ENCODE results near the gene SHISA6.

SHISA6 gene

DNA sequence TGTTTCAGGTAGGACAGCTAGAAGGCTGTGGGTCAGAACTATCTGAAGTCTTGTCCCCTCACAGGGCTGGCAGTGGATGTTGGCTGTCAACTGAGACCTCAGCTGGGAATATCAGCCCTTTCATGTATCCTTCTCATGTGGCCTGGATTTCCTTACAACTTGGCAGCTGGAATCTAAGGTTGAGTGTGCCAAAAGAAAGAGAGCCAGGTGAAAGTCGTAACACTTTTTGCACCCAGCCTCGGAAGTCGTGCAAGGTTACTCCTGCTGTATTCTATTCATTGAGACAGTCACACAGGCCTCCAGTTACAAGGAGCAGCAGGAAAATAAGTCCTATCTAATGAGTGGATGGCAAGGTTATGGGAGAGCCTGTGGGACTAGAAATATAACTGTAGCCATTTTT, 304.7 kb downstream of the SHISA6 start:
- no peak for DNase-seq

DNA sequence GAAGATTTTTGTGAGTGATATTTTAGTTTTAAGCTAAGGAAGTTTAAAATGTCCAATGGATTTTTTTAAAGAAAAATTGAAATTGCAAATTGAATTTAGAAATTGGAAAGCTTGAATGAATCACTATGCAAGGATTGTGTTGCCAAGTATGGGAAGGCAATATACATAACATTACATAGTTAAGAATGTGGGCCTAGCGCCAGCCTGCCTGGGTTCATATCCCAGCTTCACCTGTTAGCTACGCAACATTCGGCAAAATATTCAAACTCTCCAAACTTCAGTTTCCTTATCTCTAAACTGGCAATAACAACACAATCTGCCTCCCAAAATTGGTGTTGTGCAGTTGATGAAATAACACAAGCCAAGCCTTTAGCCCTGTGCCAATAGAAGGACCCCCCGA, 306.8 kb downstream of the SHISA6 start:
- DNase-seq: no peak

DNA sequence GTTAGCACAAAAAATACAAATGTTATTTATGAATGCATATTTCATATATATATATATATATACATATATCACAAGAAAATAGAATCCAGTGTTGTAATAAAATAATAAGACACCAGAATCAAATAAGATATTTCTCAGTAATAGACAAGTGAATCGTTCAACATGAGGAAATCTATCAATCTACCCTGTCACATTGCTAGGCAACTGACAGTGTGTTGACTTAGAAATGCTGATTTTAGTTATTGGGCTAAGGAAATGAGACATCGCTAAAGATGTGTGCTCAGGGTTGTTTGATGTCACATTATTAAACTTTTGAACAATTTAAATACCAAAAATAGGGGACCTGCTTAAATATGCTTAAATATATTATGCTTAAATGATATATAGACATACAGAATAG, 307.4 kb downstream of the SHISA6 start:
- no peak for DNase-seq

DNA sequence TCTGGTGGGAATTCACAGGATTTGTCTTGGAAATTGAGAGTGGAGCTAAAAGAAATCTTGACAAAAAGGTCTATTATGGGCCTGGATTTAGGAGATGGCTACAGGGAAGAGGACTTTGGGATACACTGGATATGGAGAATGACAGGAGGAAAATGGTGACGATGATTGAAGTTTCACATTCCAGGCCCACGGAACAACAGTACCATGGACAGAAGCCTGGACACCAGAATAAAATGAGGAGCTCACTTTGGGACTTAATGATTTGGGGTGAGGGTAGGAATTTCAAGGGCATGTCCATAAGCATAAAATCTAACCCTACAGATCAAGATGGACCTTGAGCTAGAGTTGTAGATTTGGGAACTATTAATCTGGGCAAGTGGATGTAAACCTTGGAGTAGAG, 309.4 kb downstream of the SHISA6 start:
- no peak for DNase-seq

DNA sequence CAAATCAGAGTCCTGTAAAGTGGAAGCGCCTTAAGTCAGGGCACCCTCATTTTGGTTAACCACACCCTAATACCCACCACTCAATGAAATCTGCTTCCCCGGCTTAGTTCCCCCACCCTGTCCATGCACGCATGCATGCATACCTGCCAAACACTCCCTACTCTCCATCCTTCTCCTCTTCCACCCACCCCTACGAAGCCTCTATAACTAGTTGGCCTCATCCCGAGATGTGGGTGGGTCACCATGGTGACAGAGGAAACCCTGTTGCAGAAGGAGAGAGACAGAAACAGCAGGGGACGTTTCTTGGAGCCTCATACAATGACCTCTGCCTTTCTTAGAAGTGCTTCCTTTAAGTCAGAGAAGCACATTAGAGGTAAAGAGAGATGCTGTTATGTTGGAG, 310.4 kb downstream of the SHISA6 start:
- DNase-seq: no peak

DNA sequence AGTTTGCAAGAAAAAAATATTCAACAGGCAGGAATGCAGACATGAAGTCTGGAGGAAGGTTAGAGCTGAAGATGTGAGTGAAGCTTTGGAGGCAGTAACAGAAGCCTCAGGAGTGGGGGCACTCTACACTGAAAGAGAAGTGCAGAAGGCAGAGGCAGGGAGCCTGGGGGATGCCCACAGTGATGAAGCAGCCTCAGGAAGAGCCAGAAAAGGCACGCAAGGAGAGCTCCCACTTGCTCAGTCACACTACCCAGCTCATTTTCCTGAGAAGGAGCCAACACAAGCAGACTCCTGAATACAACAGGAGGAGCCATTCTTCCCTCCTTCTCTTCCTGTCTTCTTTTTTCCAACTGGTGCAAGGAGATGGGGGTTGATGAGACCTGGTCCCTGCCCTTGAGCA, 312.1 kb downstream of the SHISA6 start:
- no peak for DNase-seq

DNA sequence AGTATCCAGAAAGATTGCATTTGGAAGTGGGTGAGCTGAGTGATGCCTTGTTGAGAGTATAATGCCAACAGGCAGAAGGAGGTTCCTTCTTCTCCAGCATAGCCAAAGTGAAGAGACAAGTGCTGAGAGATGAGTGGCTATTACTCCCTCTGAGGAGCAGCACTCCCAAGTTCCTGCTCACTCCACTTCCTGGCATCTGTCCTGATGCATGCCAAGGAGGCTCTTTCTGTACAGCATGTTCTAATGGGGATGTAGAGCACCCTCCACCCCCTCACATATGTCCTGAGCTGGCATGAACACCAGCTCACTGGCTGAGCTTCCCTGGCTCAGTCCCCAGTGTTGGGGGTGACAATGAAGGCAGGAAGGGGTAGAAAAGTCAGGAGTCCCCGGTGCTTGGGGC, 313.0 kb downstream of the SHISA6 start:
- DNase-seq: no peak

DNA sequence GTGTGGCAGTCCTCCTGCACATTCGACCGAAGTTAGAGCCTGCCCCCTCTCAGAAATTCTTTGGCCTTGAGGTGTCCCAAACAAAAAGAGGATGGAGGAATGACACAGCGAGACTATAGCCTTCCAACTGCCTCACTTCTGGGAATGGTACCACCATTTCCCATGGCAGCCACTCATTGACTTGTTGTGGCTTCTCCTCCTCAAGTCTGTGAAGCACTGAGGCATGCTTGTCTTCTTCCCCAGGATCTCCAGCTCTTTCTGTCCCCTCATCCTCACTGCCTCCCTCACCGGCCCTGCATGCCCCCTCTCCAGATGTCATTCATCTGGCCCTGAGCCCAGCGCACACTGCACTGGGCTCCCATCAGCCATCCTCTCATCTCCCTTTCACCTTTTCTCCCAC, 313.5 kb downstream of the SHISA6 start:
- DNase-seq: no peak

DNA sequence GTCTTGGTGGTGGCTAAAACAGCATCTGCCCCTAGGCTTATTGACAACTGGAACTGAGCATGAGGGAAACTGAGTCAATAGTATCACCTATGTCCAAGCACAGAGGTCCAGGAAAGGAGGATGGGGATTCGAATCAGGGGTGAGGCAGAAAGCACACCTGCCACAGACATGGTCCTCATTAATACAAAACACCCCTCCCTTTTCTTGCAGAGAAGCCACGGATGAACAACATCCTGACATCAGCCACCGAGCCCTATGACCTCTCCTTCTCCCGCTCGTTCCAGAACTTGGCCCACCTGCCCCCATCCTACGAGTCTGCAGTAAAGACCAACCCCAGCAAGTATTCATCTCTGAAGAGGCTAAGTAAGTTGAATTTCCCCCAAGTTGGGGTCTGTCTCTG, 314.5 kb downstream of the SHISA6 start:
- DNase-seq: no peak

DNA sequence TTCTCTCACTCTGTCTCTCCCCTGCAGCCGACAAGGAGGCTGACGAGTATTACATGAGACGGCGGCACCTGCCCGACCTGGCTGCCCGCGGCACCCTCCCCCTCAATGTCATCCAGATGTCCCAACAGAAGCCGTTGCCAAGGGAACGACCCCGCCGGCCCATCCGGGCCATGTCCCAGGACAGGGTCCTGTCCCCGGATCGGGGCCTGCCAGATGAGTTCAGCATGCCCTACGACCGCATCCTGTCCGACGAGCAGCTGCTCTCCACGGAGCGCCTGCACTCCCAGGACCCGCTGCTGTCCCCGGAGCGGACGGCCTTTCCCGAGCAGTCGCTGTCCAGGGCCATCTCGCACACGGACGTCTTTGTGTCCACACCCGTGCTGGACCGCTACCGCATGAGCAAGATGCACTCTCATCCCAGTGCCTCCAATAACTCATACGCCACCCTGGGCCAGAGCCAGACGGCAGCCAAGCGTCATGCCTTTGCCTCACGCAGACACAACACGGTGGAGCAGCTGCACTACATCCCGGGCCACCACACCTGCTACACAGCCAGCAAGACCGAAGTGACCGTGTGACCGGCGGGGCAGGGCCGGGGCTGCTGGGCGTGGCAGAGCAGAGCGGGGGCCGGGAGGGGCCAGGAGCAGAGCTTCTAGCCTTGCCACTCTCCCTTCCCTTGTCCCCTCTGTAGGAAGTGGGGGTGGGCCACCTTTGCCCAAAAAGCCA, 316.9 kb downstream of the SHISA6 start:
- no peak for DNase-seq

DNA sequence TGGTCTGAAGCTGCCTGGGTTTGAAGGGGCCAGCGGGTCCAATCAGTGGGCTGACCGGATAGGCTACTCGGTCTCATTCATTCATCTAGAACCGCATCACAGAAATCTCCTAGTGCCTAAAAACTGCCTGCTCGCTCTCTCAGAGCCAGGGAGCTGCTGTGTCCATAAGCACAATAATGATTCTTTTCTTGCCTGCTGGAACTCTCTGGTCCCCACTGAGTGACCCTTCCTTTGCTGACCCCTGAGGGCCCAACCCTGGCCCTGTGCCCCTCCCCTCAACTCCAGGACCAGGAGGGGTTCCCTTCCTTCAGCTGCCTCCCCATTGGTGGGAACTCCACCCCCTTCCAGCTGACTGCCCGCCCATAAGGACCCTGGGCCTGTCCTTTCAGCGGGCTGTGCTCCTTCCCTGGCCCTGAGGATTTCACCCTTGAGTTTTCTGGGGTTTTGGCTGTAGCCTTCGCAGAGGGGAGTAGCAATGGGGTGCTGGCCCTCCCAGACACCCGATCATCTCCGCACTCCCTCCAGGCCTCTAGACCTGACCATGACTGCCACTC, 317.7 kb downstream of the SHISA6 start:
- DNase-seq: no peak

DNA sequence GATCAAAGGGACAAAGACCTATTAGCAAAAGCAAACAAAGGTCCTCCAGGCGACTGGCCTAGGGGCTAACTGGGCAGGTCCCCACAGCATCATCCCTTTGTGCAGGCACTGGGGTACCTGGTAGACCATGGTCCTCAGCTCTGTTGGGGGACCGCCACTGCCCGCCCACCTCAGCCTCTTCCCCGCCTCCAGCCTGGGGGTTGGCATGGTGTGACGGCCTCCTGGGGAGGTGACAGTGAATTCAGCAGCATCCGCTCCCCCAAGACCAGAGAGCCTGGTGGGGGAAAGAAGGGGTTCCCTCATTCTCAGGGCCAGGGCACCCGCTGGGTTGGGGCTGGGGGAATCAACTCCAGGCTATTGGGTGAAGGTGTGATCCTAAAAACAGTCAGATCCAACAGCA, 318.6 kb downstream of the SHISA6 start:
- DNase-seq: no peak

DNA sequence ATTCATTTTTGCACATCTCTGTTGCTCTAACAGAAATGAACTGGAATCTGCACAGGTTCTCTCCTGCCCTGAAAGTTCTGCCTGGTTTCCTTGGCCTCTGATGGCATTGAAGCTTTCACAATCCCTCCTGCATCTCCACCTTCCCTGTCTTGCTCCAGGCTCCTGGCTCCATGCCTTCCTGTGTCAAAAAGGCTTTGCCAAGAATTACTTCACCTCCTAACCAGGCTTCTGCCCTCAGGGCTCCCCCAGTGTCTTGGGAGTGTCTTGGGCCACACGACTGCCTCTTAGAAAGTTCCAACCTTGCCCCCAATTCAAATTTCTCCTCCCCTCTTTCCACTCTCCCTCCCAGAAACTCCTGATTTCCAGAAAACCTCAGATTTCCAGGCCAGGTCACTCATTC, 320.3 kb downstream of the SHISA6 start:
- DNase-seq: no peak

DNA sequence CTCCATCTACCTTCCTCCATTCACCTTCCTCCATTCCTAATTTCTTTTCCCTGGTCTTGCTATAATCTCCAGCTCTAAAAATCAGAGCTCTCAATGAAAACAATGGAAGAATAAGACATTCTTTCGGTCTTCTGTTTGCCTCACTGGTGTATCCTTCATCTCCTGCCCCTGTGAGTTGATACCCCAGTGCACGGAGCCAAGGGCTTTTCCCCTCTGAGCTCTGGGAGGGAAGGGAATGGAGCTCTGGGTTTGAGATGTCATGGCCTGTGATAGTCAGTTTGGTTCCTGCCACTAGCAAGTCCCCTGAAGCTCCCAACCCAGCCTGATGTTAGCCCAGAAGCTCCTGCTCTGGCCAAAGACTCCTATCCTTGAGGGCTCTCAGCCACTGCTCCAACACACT, 320.7 kb downstream of the SHISA6 start:
- no peak for DNase-seq

DNA sequence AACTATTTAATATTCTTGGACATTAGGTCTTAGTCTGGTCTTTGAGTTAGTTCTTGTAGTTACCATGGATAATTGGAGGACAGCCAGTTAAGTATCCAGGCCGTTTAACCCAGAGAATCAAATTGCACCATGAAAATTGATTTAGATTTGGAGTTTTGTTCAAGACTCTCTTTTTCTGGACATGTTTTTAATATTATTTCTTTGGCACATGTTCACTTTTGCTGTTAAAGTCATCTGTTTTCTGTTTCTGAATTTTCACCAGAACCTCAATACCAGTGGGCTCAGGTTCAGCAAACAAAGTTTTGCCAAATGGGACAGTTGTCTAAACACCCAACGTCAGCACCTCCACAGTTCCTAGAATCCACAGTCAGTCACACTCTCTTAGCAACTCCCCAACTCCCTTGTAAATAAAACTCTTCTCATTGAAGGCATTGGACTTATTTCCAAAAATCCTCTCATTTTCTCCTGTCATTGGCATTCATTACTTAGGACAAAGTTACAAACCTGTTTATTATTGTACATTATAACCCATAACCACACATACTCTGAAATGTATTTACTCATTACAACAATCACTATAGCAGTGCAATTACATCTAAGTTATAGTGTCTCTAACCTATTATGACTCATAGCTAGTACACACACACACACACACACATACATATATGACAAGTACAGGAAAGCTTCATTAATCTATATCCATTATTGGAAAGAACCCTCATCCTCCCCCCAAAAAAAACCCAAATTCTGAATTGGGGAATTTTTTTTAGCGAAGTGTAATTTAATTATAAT, 323.8 kb downstream of the SHISA6 start:
- DNase-seq: no peak

DNA sequence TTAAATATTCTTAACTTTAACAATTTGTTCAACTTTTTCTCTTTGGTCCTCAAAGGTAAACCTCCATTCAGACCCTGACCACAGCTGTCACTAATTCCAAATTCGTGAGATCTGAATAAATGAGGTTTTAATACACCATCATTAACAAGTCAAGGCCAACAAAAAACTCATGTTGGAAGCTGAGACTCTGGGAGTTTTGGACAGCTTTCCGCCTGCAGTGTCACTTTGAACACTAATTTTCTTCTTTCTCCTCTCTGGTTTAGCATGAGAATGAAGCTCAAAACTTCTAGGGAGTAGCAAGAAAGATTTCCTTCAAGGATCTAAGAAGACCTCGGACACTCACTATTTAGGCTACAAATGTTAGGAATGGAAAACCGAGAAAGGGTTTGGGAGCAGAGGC, 324.6 kb downstream of the SHISA6 start:
- DNase-seq: no peak

DNA sequence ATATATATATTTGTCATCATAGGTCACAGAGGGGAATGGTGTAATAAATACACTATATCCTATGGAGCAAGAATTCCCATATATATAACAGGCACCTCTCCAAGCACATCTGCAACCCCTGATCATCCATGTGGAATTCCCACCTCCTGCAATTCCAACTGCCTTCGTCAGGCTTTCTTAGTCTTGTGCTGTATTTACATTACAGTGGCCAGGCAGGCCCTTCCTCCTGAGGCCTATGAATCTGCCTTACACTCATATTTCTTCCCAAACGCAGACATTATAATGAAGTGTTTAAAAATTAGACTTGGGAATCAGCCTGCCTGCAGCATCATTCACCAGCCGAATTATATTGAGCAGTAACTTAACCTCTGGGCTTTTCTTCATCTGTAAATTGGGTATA, 338.0 kb downstream of the SHISA6 start:
- no peak for DNase-seq

DNA sequence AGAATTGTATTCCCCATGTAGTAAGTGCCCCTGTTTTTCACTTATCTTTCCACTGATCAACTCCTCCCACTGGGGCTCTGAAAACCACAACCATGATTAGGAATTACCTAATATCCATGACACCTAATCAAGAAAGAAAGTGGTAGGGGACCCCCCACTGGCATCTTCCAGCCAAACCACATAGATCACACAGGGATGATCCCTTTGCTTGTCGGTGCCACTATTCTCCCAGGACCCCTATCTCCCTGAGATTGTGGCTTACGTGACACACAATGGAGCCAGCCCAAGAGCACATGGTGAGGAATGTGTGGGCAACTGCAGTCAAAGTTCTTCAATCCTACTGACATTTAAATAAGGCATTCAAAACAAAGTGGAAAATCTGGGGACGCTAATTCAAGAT, 339.7 kb downstream of the SHISA6 start:
- no peak for DNase-seq

DNA sequence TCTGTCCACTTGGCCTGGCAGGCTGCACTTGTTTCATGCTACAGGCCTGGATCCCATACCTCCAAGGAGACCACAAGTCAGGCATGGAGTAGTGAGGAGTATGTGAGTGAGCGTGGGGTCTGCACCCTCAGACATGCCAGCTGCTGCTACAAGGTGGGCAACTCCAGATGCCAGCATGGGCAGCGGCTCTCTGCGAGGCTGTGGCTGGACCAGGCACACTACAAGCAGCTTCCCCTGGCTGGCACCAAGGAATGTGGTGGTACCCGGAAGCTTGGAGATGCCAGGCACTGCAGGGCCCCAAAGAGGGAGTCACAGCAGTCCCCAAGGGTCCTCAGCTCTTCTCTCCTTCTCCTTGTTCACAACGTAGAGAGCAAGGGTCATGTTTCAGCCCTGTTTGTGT, 341.2 kb downstream of the SHISA6 start:
- no peak for DNase-seq

DNA sequence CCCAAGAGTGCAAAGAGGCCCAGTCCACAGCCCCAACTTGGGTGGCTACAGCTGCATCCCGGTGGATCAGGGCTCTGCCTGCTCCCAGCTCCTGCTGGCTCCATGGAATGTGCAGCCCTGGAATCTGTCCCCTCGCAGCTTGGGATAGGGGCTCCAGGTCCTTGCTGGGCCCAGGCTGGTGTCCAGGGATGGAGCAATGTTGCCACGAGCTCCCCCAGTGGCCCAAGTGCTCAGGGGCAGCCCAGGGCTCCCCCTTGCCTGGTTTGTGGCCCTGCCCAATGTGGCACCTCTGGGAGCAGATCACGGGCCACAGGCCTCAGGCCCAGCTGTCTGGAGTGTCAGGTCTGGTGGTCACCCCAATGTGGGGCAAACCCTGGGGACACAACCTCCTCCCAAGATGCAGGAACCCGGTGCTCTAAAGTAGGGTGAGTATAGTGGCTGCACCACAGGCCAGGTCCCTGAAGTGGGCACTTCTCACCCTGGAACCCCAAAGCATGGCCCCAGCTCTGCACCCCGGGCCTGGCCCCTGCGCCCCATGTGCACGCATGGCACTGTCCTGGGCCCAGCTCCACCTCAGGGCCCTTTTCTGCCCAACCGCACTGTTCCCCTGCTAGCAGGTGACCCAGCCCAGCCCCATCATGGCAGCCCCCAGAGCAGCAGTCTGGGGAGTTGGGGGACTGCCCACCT, 342.4 kb downstream of the SHISA6 start:
- no peak for DNase-seq

DNA sequence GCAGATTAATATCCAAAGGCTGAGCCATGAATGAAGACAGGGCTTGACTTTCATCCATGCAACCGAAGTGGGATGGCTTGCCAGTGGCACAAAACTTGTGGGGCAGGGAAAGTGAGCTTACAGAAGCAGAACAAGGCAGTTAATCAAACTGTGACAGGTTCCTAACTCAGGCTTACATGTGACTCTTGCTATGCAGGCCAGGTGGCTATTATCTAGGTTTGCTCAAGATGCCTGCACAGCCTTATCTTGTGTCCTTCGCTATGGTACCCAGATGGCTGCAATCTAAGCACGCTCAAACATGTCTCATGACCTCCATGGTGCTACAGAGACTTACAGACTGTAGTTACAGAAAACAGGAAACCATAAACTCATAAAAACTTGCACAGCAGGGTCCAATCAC, 348.7 kb downstream of the SHISA6 start:
- no peak for DNase-seq

DNA sequence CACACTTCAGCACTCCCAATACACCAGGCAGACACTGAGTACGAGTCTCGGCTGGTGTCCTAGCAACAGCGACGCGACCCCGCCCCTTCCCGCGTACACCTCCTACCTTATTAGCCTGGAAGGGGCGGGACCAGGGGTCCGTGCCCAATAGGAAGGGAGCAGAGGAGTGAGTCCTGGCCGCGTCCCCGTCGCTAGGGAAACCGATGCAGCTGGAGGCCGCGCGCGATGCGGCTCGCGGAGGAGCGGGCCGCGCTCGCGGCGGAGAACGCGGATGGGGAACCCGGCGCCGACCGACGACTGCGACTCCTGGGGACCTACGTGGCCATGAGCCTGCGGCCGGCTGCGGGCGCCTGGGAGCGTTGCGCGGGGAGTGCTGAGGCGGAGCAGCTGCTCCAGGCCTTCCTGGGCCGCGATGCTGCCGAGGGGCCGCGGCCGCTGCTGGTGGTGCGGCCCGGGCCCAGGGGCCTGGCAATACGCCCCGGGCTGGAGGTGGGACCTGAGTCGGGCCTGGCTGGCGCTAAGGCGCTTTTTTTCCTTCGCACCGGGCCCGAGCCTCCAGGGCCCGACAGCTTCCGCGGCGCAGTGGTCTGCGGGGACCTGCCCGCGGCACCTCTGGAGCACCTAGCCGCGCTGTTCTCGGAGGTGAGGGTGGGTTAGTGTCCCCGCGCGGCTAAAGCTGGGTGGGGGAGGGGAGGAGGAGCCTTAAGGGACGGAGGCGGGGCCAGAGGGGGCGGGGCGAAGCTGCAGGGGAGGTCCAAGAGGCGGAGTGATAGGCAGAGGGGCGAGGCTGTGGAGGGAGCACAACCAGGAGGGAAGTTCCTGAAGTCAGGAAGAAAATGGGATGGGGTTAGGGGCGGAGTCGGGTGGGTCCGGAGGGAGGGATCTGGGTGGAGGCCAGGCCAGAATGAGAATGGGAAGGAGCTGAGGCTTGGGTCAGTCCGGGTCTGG, 357.5 kb downstream of the SHISA6 start, which contains the start of gene DNAH9:
DNAH9 (plus strand) TSS at position 197 of the 948 bp plus-strand sequence; CDS start at position 226, 29 bp downstream.
- DNase-seq: peak; percentile 54
